OCI-LY7 (cell line): ENCODE results near the gene PHLDA3.

Experiments
- CTCF ChIP-seq: fragments of 200-600 bp; sonication (generic); conservative IDR thresholded peaks from 2 replicates; pipeline ENCODE4 v1.5.1; 2014; ENCODE audit warnings: mild to moderate bottlenecking, antibody characterized with exemption, low read length, moderate library complexity, mixed read lengths
- EZH2phosphoT487 ChIP-seq: fragments of 200-600 bp; sonication (generic); IDR thresholded peaks from 2 replicates; pipeline ENCODE4 v1.6.1; 2018; ENCODE audit warnings: low read depth, borderline replicate concordance, mild to moderate bottlenecking, mixed run types, antibody characterized with exemption, low read length, moderate library complexity, mixed read lengths

- no peak for TF ChIP-seq CTCF
- no peak for TF ChIP-seq EZH2phosphoT487
These were observed 13.8 kb upstream of the PHLDA3 start for GRCh38 chr1:201482755-201483154.
